Ishikawa (cell line): ENCODE results near the gene DHODH.

Source experiments
- CEBPB ChIP-seq: IDR thresholded peaks from 2 replicates; pipeline ENCODE4 v1.6.1; 2012
- CREB1 ChIP-seq: IDR thresholded peaks from 2 replicates; pipeline ENCODE4 v1.6.1; 2012; ENCODE audit warnings: low read depth
- EGR1 ChIP-seq: IDR thresholded peaks from 2 replicates; pipeline ENCODE4 v1.6.1; 2012
- EP300 ChIP-seq: IDR thresholded peaks from 2 replicates; pipeline ENCODE4 v1.6.1; 2012; ENCODE audit warnings: borderline replicate concordance
- FOXM1 ChIP-seq: IDR thresholded peaks from 2 replicates; pipeline ENCODE4 v1.6.1; 2012; ENCODE audit warnings: low read depth, borderline replicate concordance
- NFIC ChIP-seq: IDR thresholded peaks from 2 replicates; pipeline ENCODE4 v1.6.1; 2012
- RAD21 ChIP-seq: IDR thresholded peaks from 2 replicates; pipeline ENCODE4 v1.6.1; 2012; ENCODE audit warnings: low read depth
- TAF1 ChIP-seq: IDR thresholded peaks from 2 replicates; pipeline ENCODE4 v1.6.1; 2012; ENCODE audit warnings: low read depth, mild to moderate bottlenecking
- TCF12 ChIP-seq: IDR thresholded peaks from 2 replicates; pipeline ENCODE4 v1.6.1; 2012; ENCODE audit warnings: low read depth
- TEAD4 ChIP-seq: IDR thresholded peaks from 2 replicates; pipeline ENCODE4 v1.6.1; 2012
- YY1 ChIP-seq: IDR thresholded peaks from 2 replicates; pipeline ENCODE4 v1.6.1; 2012; ENCODE audit warnings: low read depth
- ZBTB7A ChIP-seq: IDR thresholded peaks from 2 replicates; pipeline ENCODE4 v1.6.1; 2012; ENCODE audit warnings: low read depth
- TF ChIP-seq, protein P1 (sequence below): IDR thresholded peaks from 2 replicates; pipeline ENCODE4 v1.6.1; 2012
- TF ChIP-seq, protein P2 (sequence below): IDR thresholded peaks from 2 replicates; pipeline ENCODE4 v1.6.1; 2012
- TF ChIP-seq, protein P3 (sequence below): IDR thresholded peaks from 2 replicates; pipeline ENCODE4 v1.6.1; 2012; ENCODE audit warnings: low read depth, mild to moderate bottlenecking

Gene DHODH

DNA sequence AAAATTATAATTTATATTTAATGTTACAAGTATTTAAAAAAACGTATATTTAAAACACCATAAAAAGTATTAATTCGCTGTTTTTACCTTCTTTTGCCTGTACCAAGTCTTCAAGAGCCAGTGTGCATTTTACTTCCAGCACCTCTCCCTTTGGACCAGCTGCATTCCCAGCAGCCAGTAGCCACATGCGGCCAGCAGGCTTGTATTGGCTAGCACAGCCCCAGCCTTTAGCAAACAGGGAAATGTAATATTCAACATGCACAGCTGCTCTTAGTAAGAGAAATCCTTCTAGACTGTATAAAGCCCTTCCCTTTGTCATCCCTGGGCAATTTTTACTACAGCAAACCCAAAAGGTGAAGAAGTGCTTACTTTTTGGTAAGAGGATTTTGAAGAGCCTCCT is 6.6 kb downstream of the DHODH start:
- TF ChIP-seq, protein P1, sequence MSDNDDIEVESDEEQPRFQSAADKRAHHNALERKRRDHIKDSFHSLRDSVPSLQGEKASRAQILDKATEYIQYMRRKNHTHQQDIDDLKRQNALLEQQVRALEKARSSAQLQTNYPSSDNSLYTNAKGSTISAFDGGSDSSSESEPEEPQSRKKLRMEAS = no peak
- TF ChIP-seq, protein P2, sequence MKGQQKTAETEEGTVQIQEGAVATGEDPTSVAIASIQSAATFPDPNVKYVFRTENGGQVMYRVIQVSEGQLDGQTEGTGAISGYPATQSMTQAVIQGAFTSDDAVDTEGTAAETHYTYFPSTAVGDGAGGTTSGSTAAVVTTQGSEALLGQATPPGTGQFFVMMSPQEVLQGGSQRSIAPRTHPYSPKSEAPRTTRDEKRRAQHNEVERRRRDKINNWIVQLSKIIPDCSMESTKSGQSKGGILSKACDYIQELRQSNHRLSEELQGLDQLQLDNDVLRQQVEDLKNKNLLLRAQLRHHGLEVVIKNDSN = no peak
- no peak for TF ChIP-seq EGR1
- TF ChIP-seq YY1 = no peak
- no peak for TF ChIP-seq TAF1
- TF ChIP-seq ZBTB7A = no peak
- TF ChIP-seq NFIC = no peak
- TF ChIP-seq TEAD4 = no peak
- no peak for TF ChIP-seq FOXM1
- TF ChIP-seq TCF12 = no peak

DNA sequence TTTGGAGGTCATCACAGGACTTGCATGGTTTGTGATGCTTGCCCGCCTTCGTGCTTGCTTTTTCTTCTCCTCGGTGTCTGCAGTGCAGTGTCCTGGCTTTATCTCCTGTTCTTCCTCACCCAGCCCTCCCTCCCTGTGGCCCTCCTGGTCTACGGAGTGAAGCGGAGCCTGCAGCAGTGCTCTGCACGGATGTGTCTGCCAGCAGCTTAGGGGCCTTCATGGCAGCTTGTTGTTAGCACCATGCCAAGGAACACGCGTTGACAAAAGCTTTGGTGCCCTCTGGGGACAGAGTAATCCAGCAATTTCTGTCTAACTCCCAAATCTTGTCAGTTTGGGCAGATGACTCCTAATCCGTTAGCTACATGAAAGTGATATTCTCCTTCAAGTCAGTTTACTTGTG is 9.9 kb downstream of the DHODH start:
- TF ChIP-seq, protein P3, sequence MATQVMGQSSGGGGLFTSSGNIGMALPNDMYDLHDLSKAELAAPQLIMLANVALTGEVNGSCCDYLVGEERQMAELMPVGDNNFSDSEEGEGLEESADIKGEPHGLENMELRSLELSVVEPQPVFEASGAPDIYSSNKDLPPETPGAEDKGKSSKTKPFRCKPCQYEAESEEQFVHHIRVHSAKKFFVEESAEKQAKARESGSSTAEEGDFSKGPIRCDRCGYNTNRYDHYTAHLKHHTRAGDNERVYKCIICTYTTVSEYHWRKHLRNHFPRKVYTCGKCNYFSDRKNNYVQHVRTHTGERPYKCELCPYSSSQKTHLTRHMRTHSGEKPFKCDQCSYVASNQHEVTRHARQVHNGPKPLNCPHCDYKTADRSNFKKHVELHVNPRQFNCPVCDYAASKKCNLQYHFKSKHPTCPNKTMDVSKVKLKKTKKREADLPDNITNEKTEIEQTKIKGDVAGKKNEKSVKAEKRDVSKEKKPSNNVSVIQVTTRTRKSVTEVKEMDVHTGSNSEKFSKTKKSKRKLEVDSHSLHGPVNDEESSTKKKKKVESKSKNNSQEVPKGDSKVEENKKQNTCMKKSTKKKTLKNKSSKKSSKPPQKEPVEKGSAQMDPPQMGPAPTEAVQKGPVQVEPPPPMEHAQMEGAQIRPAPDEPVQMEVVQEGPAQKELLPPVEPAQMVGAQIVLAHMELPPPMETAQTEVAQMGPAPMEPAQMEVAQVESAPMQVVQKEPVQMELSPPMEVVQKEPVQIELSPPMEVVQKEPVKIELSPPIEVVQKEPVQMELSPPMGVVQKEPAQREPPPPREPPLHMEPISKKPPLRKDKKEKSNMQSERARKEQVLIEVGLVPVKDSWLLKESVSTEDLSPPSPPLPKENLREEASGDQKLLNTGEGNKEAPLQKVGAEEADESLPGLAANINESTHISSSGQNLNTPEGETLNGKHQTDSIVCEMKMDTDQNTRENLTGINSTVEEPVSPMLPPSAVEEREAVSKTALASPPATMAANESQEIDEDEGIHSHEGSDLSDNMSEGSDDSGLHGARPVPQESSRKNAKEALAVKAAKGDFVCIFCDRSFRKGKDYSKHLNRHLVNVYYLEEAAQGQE = no peak
- TF ChIP-seq NFIC (no peak), TEAD4 (no peak), RAD21 (no peak), CREB1 (no peak), CEBPB (no peak), EP300 (no peak), ZBTB7A (no peak), FOXM1 (no peak), TCF12 (no peak), TAF1 (no peak), YY1 (no peak), EGR1 (no peak)
- TF ChIP-seq, protein P1 = no peak
- TF ChIP-seq, protein P2 = no peak

DNA sequence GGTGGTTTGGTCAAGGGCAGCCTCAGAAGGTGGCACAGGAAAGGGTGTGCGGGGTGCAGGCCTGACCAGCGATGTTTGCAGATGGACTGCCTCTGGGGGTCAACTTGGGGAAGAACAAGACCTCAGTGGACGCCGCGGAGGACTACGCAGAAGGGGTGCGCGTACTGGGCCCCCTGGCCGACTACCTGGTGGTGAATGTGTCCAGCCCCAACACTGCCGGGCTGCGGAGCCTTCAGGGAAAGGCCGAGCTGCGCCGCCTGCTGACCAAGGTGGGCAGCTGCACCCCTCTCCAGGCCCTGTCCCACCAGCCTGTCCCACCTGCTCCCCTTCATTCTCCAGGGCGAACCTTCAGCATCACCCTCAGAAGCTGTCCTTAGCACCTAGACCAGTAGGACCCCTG is 12.5 kb downstream of the DHODH start:
- TF ChIP-seq TEAD4 (no peak), CEBPB (no peak), FOXM1 (no peak), TAF1 (no peak), CREB1 (no peak), TCF12 (no peak)
- TF ChIP-seq, protein P2 = no peak
- TF ChIP-seq, protein P1 = no peak
- TF ChIP-seq, protein P3 = no peak

DNA sequence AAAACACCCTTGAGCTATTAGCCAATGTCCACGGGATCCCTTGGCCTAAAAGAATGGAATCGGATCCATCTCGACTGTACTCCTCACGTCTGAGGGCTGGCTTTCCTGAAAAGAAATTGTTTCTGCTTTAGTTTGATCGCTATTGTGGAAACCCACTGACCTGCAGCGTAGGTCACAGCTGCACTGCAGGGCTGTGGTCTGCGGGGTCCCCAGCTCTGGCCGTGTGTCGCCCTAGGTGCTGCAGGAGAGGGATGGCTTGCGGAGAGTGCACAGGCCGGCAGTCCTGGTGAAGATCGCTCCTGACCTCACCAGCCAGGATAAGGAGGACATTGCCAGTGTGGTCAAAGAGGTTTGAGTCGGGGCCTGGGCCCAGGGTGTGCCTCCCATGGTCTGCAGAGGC is 13.6 kb downstream of the DHODH start:
- TF ChIP-seq FOXM1 = no peak
- no peak for TF ChIP-seq TEAD4
- no peak for TF ChIP-seq RAD21
- no peak for TF ChIP-seq CREB1
- no peak for TF ChIP-seq TCF12
- TF ChIP-seq EGR1 = no peak
- no peak for TF ChIP-seq YY1
- TF ChIP-seq, protein P2 = no peak
- no peak for TF ChIP-seq CEBPB
- TF ChIP-seq TAF1 = no peak
- TF ChIP-seq ZBTB7A = no peak
- no peak for TF ChIP-seq EP300
- no peak for TF ChIP-seq NFIC
- TF ChIP-seq, protein P3 = no peak
- TF ChIP-seq, protein P1 = no peak
